CMK (cell line): ENCODE measurements around the gene ROMO1.
"Not testable (repeated sequence)": the region's sequence is repeated elsewhere in the genome, so short reads cannot be mapped to it uniquely, and the experiment has no call there.

ENCODE experiments used
- DNase-seq: peaks from one replicate; pipeline ENCODE4 v3.0.0-alpha.2; 2010; ENCODE audit warnings: low read depth

ROMO1 gene

DNA sequence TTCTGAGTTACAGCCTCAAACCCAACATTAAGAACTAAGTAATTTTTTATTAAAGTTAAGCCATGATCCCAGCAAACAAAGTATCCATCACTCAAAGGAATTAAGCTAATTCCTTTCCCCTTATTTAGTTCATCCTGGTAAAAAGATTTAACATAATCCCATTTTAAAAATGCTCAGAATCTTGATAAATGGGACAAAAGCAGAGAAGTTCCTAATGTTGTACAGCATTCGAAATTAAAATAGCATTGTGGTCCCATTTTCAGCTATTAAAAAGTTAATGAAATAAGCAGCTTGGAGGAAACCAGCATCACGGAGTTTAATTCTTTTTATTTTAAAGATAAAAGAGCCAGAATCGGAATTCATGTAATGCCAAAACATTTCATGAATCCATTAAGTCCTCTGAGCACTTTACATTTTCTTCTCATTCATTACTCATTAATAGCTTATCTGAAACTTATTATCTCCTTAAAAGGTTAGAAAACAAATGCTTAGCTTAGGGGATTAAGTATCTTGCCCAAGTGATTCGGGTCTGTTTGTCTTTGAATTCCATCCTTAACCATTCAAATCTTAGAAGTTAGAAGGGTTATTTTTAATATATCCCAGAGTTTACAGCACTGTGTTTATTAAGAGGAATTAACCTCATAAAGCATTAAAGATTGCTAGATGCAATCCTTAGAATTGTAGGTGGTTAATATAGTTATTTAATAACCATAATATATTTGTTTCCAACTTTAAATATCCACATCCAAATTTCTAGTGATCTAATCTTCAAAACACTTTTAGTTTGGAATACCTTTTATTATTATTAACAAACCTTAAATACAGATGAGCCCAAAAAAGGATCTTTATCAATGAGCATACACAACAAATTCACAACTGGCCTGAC, 31.6 kb downstream of the ROMO1 start:
- no peak for DNase-seq

GRCh38 chr20:35731469-35731788, 32.2 kb downstream of the ROMO1 start:
- DNase-seq: no peak

DNA sequence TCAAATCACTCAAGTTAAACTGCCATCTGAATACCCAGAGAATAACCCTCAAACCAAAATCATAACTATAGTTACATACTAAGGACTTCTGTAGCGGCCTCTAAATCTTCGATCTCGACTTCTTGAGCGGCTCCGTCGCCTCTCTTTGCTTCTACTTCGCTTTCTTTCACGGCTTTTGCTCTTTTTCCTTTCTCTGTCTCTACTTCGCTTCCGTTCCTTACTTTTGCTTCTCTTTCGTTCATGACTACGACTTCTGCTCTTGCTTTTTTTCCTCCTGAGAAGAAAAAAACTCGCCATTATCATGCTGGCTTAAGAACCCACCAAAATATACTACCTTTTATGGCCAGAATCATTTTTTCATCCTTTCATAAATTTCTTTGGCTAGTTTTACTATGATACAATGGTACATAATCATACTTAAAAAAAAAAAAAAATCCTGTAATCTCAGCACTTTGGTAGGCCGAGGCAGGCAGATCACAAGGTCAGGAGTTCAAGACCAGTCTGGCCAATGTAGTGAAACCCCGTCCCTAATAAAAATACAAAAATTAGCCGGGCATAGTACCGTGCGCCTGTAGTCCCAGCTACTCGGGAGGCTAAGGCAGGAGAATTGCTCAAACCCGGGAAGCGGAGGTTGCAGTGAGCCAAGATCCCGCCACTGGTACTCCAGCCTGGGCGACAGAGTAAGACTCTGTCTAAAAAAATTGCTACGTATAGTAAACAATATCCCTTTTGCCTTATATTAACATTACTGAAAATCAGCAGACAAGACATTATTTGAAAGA, 32.8 kb downstream of the ROMO1 start:
- no peak for DNase-seq

- DNase-seq: no peak
These were observed 33.4 kb downstream of the ROMO1 start for GRCh38 chr20:35732644-35732982.

DNA sequence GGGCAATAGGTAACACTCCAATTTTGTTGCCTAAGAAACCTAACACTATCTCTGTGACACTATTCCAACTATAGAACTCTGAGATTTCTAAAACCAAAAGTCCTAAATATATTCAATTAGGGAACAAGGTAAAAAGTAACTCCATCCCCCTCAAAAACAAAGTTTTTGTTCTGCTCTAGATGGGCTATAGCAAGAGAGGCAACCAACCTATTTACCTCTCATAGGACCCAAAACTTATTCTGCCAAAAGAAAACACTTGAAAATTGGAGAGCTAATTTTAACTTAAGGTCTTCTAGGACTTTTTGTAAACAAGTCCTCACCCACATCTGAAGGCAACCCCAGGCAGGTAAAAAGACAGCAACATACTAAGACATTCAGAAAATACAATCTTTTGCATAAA, 35.2 kb downstream of the ROMO1 start:
- no peak for DNase-seq

GRCh38 chr20:35734777-35735649, 35.8 kb downstream of the ROMO1 start:
- DNase-seq: no peak

DNA sequence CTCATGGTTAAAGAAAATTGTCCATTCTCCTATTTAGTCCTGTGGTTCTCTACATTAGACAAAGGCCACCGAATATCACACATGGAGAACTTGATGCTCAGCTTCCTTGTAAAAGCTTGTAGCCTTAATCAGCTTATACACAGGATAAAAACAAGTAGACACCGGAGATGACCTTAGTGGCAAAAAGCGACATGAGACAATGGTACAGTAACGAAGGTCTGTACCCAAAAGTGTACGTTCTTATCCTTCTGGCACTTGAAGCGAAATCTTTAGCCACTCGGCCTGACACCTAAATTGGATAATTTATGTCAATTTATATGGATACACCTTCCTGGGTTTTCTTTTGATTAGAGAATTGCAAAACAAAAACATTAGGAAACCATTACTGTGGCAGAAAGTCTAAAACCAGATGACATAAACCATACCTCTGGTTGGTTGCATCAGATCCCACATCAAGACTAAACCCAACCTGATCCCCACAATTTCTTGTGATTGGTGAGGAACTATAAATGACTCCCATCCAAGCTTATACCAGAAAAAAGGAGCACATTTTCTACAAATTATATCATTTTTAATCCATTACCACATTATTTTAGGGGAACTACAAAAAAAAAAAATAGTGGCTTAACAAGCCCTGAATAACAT, 36.7 kb downstream of the ROMO1 start:
- no peak for DNase-seq

- no peak for DNase-seq
These were observed 38.7 kb downstream of the ROMO1 start for GRCh38 chr20:35737865-35738333.

DNA sequence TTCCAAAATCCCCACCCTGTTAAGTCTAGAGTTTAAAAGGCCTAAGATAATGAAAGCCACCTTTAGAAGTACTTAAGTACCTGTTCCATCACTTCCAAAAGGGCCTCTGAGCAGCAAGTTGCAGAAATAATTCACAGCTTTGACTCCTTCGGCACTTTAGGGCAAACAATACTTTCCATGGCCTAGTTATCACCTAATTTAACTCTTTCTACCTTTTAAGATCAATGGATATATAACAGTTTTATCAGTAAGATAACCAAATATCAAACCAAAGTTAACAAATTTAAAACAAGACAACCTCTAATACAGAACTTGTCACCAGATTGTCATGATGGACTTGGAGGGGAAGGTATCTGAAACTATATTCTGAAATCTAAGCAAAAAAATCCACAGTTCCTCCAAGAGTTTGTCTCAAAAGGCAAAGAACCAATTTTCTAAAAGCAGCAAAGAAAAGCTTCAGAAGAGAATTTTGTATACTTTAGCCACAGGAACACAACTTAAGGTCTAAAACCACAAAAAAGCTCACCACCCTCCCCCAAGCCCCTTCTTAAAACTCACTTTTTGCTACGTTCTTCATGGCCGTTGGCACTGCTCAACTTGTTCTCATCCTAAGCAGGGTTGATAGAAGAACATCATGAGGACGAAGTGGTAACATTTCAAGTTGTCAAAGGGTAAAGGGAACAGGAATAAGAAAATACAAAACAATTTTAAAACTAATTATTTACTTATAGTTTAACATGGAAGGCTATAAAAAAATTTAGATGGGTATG, 39.4 kb downstream of the ROMO1 start:
- DNase-seq: no peak

GRCh38 chr20:35739294-35740163, 40.3 kb downstream of the ROMO1 start:
- no peak for DNase-seq

- peak; percentile 100 for DNase-seq
These were observed 42.9 kb downstream of the ROMO1 start, which contains the start of gene RBM39 for GRCh38 chr20:35741892-35742740. TSS of gene RBM39 (minus strand) at chr20:35742260. CDS start at chr20:35740874, 1,386 bp downstream.

DNA sequence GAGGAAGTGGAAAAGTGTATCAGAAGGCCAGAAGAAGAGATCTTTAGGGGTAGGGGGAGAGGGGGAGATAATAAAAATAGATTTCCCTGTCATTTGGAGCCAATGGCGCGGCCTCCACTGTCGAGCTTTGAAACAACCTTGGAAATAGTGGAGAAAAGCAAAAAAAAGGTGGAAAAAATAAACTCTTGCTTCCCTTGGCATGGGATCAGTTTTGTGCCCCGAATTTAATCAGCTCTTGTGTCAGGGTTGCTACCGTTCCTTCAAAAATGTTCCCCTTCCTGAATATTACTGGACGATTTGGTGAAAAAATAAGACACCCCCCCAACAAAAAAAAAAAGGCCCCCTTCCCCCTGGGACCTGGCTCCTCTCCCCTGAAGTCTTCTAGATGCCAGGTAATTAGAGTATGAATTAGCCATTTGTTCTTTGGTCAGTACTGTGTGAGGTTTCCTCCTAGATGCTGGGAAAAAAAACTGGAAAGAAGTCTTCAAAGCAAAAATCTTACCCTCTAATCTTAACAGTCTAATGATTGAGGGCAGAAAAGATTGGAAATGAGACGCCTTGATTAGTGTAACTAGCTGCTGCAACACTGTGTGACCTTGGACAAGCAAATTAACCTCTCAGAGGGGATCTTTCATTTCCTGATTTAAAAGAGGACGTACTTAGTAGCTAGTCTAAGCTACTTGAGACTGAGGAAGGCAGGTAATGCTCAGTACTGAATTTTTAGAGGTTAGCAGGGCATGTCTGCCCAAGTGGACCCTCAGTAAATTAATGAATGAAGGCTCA, 43.7 kb downstream of the ROMO1 start:
- no peak for DNase-seq

- DNase-seq: no peak
These were observed 44.7 kb downstream of the ROMO1 start for GRCh38 chr20:35743693-35744491.

DNA sequence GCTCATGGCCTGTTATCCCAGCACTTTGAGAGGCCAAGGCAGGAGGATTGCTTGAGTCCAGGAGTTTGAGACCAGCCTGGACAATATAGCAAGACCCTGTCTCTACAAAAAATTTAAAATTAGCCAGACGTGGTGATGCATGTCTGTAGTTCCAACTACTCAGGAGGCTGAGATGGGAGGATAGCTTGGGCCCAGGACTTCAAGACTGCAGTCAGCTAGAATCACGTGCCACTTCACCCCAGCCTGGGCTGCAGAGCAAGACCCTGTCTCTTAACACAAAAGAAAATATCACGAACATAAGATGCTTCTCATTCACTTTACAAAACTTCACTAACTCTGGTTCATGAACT, 45.3 kb downstream of the ROMO1 start:
- not testable (repeated sequence) for DNase-seq
